ENCODE results near the gene PYGL.

The PYGL gene

GRCh38 chr14:50963919-50964318 is 19.6 kb upstream of the PYGL start:
- TF ChIP-seq CTCF (IDR thresholded peaks at IDR 0.05): no peak

GRCh38 chr14:50961605-50962221 is 17.4 kb upstream of the PYGL start:
- no peak for TF ChIP-seq CTCF (IDR thresholded peaks at IDR 0.05)

GRCh38 chr14:50957296-50957695 is 13.0 kb upstream of the PYGL start:
- TF ChIP-seq CTCF (IDR thresholded peaks at IDR 0.05): no peak

GRCh38 chr14:50955373-50956043 is 11.2 kb upstream of the PYGL start:
- peak; percentile 48 for TF ChIP-seq CTCF (IDR thresholded peaks at IDR 0.05)

GRCh38 chr14:50954811-50955372 is 10.6 kb upstream of the PYGL start:
- peak; percentile 69 for TF ChIP-seq CTCF (IDR thresholded peaks at IDR 0.05)

- TF ChIP-seq CTCF (IDR thresholded peaks at IDR 0.05): no peak
Measured at GRCh38 chr14:50953502-50953901, 9.2 kb upstream of the PYGL start.

- TF ChIP-seq CTCF (IDR thresholded peaks at IDR 0.05): no peak
Measured at GRCh38 chr14:50951032-50951431, 6.7 kb upstream of the PYGL start.

Measured in LNCAP (cell line).